Activated naive CD4-positive, alpha-beta T cell treated with anti-CD3 and anti-CD28 coated beads, Interleukin-2, amount 50 U/mL, for 24 hours (primary cell): ENCODE measurements around the gene MACIR.

Source experiments
- H3K27ac Mint-ChIP-seq: one replicate; pipeline ENCODE4 v1.8.0; 2021; ENCODE audit warnings: mild to moderate bottlenecking, mixed read lengths
- H3K27me3 Mint-ChIP-seq: one replicate; pipeline ENCODE4 v1.8.0; 2021; ENCODE audit warnings: mixed read lengths
- H3K36me3 Mint-ChIP-seq: one replicate; pipeline ENCODE4 v1.8.0; 2021; ENCODE audit warnings: mixed read lengths
- H3K4me1 Mint-ChIP-seq: one replicate; pipeline ENCODE4 v1.8.0; 2021; ENCODE audit warnings: mixed read lengths
- H3K4me3 Mint-ChIP-seq: one replicate; pipeline ENCODE4 v1.8.0; 2021; ENCODE audit warnings: mild to moderate bottlenecking, mixed read lengths
- H3K9me3 Mint-ChIP-seq: one replicate; pipeline ENCODE4 v1.8.0; 2021; ENCODE audit warnings: mixed read lengths

Gene MACIR

GRCh38 chr5:103295424-103295823 is 36.9 kb downstream of the MACIR start:
- Mint-ChIP-seq H3K4me3 (no peak overlapping the region), H3K36me3 (no peaks in the 10 kb centered on the region), H3K27me3 (no peaks in the 10 kb centered on the region), H3K4me1 (no peaks in the 10 kb centered on the region), H3K27ac (no peak overlapping the region), H3K9me3 (no peaks in the 10 kb centered on the region)

DNA sequence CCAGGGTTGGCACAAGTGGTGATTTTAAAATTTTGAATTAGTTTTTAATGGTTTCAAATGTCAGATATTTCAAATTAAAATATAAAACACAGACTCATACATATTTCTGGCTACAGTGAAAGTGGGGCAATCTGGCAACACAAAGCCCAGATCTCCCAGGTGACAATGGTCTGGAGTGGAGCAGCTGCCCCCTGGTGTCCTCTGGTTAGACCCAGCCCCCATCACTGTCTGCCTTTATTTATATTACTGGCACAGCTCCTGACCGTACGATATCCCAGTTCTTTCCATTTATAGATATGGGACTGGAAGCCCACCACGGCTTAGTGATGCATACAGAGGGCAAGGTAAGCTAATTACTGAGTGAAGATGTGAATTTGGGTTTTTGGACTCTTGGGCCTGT is 37.3 kb downstream of the MACIR start:
- Mint-ChIP-seq H3K9me3 (no peaks in the 10 kb centered on the region), H3K27me3 (no peaks in the 10 kb centered on the region), H3K4me3 (no peak overlapping the region), H3K36me3 (no peaks in the 10 kb centered on the region), H3K4me1 (no peaks in the 10 kb centered on the region), H3K27ac (no peak overlapping the region)

DNA sequence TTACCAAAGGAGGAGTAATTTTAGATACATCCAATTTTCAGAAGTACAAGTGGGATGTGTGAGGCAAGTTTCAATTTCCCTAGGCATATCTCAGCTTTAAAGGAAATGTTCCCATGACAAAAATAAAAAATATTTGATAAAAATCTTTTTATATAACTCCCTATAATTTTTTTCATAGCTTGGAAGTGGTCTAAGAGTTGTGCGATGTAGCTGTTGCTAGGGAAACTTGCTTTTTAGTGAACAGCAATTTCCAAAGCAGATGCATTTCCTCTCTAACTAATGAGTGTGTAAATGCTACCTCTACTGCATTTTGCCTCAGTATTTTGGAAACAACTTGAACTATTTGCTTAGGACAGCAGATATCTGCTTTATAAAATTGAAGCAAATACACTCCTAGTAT is 39.6 kb downstream of the MACIR start:
- H3K9me3 Mint-ChIP-seq, result no peaks in the 10 kb centered on the region
- H3K4me1 Mint-ChIP-seq, result no peaks in the 10 kb centered on the region
- H3K27ac Mint-ChIP-seq, result no peak overlapping the region
- H3K27me3 Mint-ChIP-seq, result no peaks in the 10 kb centered on the region
- no peaks in the 10 kb centered on the region for H3K36me3 Mint-ChIP-seq
- no peak overlapping the region for H3K4me3 Mint-ChIP-seq

DNA sequence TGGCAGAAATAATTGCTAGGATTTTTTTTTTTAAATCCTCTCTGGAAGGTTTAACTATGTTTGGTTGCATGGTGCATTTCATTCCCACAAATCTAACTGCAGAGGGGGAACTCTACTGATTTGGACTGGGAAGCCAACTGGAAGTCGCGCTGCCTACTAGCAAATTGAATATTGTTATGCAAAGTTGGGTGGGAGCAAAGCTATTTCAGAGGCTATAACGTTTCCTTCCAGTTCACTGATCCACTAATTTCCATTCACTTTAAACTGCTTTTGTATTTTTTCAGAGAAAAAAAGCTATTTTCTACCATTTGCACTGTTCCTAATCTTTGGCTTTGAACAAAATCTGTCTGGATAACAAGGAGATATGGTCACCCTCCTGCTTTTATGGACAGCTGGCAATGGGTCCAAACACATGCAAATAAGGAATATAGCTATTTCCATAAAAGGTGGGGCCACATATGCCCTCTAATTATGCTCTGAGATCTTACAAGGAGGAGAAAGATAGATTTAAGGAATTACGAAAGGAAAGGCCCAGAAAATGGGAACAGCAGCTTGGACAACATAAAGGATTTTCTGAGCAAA is 40.1 kb downstream of the MACIR start:
- Mint-ChIP-seq H3K4me3 (no peak overlapping the region), H3K9me3 (no peaks in the 10 kb centered on the region), H3K36me3 (no peaks in the 10 kb centered on the region), H3K27me3 (no peaks in the 10 kb centered on the region), H3K27ac (no peak overlapping the region), H3K4me1 (no peaks in the 10 kb centered on the region)

DNA sequence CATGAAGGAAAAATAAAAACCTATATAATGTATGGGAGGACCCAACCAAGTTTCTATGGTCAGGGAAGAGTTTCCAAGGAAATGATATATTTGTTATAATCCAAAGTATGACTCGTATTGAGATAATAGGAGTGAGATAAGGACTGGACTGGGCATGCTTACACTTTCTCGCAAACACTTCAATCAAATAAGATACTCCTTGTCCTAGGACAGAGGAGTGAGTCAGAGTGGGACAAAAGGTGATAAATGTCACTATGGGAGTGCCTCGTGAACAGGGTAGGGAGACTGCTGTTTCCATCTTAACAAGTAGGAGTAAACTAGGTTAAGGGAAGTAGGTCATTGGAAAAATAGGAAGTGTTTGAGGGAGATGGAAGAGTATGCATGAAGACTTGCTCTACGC is 47.2 kb downstream of the MACIR start:
- no peak overlapping the region for H3K4me3 Mint-ChIP-seq
- no peaks in the 10 kb centered on the region for H3K36me3 Mint-ChIP-seq
- H3K27ac Mint-ChIP-seq, result no peak overlapping the region
- no peaks in the 10 kb centered on the region for H3K27me3 Mint-ChIP-seq
- H3K9me3 Mint-ChIP-seq, result no peaks in the 10 kb centered on the region
- no peaks in the 10 kb centered on the region for H3K4me1 Mint-ChIP-seq

DNA sequence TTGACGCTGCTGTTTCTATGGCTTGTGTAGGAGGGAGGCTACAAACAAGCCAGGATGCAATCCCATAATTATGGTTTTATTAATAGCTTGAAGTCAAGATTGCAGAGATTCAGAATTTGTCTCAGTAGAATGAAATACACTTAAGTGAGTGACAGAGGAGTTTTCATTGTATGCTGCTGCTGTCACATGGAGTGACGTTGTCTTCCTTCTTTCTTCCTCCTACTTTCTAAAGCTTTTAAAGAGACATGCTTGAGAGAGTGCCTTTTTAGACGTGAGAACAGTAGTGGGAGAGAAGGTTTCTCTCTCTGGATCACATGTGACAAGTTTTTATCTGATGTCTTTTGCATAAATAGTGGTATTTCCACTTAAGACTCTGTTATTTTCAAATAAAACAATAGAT is 48.9 kb downstream of the MACIR start:
- H3K36me3 Mint-ChIP-seq, result no peaks in the 10 kb centered on the region
- peaks cover 7% of the 10 kb centered on the region for H3K27me3 Mint-ChIP-seq
- H3K4me1 Mint-ChIP-seq, result no peaks in the 10 kb centered on the region

GRCh38 chr5:103308774-103309173 is 50.2 kb downstream of the MACIR start:
- Mint-ChIP-seq H3K4me1 (no peaks in the 10 kb centered on the region), H3K27me3 (peaks cover 12% of the 10 kb centered on the region), H3K9me3 (no peaks in the 10 kb centered on the region), H3K4me3 (no peak overlapping the region), H3K36me3 (no peaks in the 10 kb centered on the region), H3K27ac (no peak overlapping the region)

More for the DNA sequence above, 48.9 kb downstream of the MACIR start:
- H3K27ac Mint-ChIP-seq, result no peak overlapping the region
- H3K4me3 Mint-ChIP-seq, result no peak overlapping the region
- no peaks in the 10 kb centered on the region for H3K9me3 Mint-ChIP-seq

DNA sequence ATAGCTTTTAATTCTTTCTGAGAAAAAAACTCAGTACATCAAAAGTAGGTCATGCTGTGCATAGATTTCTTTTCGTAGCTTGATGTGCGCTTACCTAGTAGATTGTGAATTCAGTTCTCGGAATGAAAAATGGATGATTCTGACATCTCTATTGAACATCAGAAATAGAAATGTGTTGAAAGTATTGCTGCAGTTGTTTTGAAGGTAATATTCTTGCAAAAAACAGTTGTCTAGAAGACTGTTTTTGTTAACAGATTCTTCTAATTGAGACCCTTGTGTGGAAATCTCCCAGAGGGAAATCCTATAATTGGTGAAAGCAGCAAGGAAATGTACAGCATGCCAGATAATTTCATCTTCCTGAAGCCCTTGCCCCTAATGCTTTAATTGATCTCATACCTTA is 54.5 kb downstream of the MACIR start:
- Mint-ChIP-seq H3K27me3 (peaks cover 22% of the 10 kb centered on the region), H3K36me3 (no peaks in the 10 kb centered on the region), H3K9me3 (no peaks in the 10 kb centered on the region), H3K27ac (no peak overlapping the region), H3K4me3 (no peak overlapping the region), H3K4me1 (no peaks in the 10 kb centered on the region)

GRCh38 chr5:103315455-103315854 is 56.9 kb downstream of the MACIR start:
- Mint-ChIP-seq H3K9me3 (no peaks in the 10 kb centered on the region), H3K4me1 (no peaks in the 10 kb centered on the region), H3K36me3 (no peaks in the 10 kb centered on the region), H3K27me3 (peaks cover 22% of the 10 kb centered on the region), H3K4me3 (no peak overlapping the region), H3K27ac (no peak overlapping the region)

DNA sequence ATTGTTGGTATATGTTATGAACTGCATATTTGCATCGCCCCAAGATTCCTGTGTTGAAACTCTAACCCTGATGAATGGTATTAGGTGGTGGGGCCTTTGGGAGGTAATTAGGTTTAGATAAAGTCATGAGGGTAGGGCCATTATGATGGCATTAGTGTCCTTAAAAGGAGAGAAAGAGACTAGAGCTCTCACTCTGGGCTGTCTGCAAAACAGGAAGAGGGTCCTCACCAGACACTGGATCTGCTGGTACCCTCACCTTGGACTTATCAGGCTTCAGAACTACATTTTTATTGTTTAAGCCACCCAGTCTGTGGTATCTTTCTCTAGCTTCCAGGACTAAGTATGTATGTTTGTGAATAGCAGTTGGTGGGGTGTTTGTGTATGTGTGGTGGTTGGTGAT is 68.9 kb downstream of the MACIR start:
- no peaks in the 10 kb centered on the region for H3K4me1 Mint-ChIP-seq
- H3K9me3 Mint-ChIP-seq, result no peaks in the 10 kb centered on the region
- peaks cover 7% of the 10 kb centered on the region for H3K27me3 Mint-ChIP-seq
- no peaks in the 10 kb centered on the region for H3K36me3 Mint-ChIP-seq
- no peak overlapping the region for H3K27ac Mint-ChIP-seq
- no peak overlapping the region for H3K4me3 Mint-ChIP-seq

DNA sequence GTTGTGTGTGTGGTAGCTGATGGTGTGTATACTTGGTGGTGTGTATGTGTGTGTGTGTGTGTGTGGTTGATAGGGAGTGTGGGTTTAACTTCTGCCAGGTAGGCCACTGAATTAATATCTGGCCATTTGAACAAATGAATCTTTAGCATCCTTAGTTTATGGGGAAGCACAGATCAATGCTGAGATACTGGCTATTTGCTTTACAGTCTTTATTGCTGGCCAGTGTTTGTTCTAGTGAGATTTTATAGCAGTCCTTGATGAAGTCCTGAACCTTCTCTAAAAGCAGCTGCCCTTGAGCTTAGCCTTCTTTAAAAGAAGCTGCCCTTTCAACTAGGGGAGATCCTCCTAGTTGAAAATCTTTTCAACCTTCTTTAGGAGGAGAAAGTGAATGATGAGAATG is 69.3 kb downstream of the MACIR start:
- Mint-ChIP-seq H3K9me3 (no peaks in the 10 kb centered on the region), H3K27me3 (peaks cover 7% of the 10 kb centered on the region), H3K4me1 (no peaks in the 10 kb centered on the region), H3K27ac (no peak overlapping the region), H3K4me3 (no peak overlapping the region), H3K36me3 (no peaks in the 10 kb centered on the region)
